Transverse colon (tissue), 4 donors: ENCODE measurements around the gene PCSK6. TPM values are rescaled to one million over a fixed set of nuclear protein-coding genes. Genes with fewer than 3 reads are reported as not detected.
"Not testable (repeated sequence)": the region's sequence is repeated elsewhere in the genome, so short reads cannot be mapped to it uniquely, and the experiment has no call there.

ENCODE experiments used
- DNase-seq: peaks from one replicate; pipeline ENCODE4 v3.0.0-alpha.2; 2019
- H3K27ac ChIP-seq, 4 donors: fragments of 200-600 bp; sonication (generic); 2 replicates each; pipeline ENCODE4 v1.5.1; 2016 to 2018; ENCODE audit warnings: inconsistent platforms in 4 of 4
- H3K27me3 ChIP-seq: fragments of 200-600 bp; sonication (generic); 2 replicates; pipeline ENCODE4 v1.5.1; 2017; ENCODE audit warnings: inconsistent platforms
- H3K36me3 ChIP-seq, 4 donors: fragments of 200-600 bp; sonication (generic); 2 replicates each; pipeline ENCODE4 v1.5.1; 2017 to 2019; ENCODE audit warnings: inconsistent platforms in 4 of 4
- H3K4me1 ChIP-seq, 4 donors: fragments of 200-600 bp; sonication (generic); 2 replicates each; pipeline ENCODE4 v1.5.1; 2017 to 2020; ENCODE audit warnings: inconsistent platforms in 4 of 4
- H3K4me3 ChIP-seq, 4 donors: fragments of 200-600 bp; sonication (generic); 1 replicate in 1 of 4; 2 replicates in 3 of 4; pipeline versions ENCODE4 v1.5.1 to v1.6.1; 2017 to 2019; ENCODE audit warnings: inconsistent platforms in 4 of 4
- H3K9me3 ChIP-seq, 2 donors: fragments of 200-600 bp; sonication (generic); 2 replicates each; pipeline ENCODE4 v1.5.1; 2017 to 2019; ENCODE audit warnings: inconsistent platforms in 2 of 2
- EP300 ChIP-seq: sonication (generic); formaldehyde crosslinking; IDR thresholded peaks from one replicate; pipeline ENCODE4 v1.6.1; 2017; ENCODE audit warnings: antibody characterized with exemption, low read depth
- POLR2A ChIP-seq: fragments of 450-650 bp; IDR thresholded peaks from one replicate; pipeline ENCODE4 v1.6.1; 2016; ENCODE audit warnings: antibody characterized with exemption, mild to moderate bottlenecking, moderate library complexity
- POLR2AphosphoS5 ChIP-seq, 3 donors: sonication (generic); formaldehyde crosslinking; IDR thresholded peaks; one replicate each; pipeline ENCODE4 v1.6.1; 2016; ENCODE audit warnings: antibody characterized with exemption in 3 of 3
- WGBS, 2 donors: methylation state at CpG; one replicate each; pipeline ENCODE4 v1.1.5; 2018; ENCODE audit warnings: low coverage in 1 of 2; 5-methylcytosine and 5-hydroxymethylcytosine counted together
- in situ Hi-C, 4 donors: fragments of 200-750 bp; cut with MboI; loops; one replicate each; pipeline versions ENCODE4 v1.15.0 to v1.15.1; 2017; ENCODE audit warnings: low sequenced_read_pairs in 3 of 4, low pct_ligation_motif_present in 1 of 4, low pct_unique_long_range_greater_than_20kb in 1 of 4
- intact Hi-C: fragments of 100-400 bp; cut with DNase I; formaldehyde crosslinking; loops from one replicate; pipeline ENCODE4 v1.15.1; 2023; ENCODE audit warnings: low total_unique reads
- total RNA-seq, 4 donors: library from RNA; depleted of rRNA; stranded (reverse); fragments of >200 nt; gene quantifications; one replicate each; pipeline ENCODE4 v1.1.0, GENCODE V29; 2016
- TF ChIP-seq, protein P1 (sequence below), 5 experiments: fragments of 200-600 bp in 3 of 5; fragments of 450-650 bp in 2 of 5; sonication (generic) in 3 of 5; IDR thresholded peaks; 1 replicate in 2 of 5; 2 replicates in 3 of 5; pipeline ENCODE4 v1.5.1; 2016 to 2017; ENCODE audit warnings: antibody characterized with exemption in 5 of 5, inconsistent platforms in 3 of 5, mild to moderate bottlenecking in 2 of 5, moderate library complexity in 1 of 5

PCSK6 gene
- total RNA-seq, 4 donors from 2014 or later = 20.3 to 119 (median 49.7) TPM

DNA sequence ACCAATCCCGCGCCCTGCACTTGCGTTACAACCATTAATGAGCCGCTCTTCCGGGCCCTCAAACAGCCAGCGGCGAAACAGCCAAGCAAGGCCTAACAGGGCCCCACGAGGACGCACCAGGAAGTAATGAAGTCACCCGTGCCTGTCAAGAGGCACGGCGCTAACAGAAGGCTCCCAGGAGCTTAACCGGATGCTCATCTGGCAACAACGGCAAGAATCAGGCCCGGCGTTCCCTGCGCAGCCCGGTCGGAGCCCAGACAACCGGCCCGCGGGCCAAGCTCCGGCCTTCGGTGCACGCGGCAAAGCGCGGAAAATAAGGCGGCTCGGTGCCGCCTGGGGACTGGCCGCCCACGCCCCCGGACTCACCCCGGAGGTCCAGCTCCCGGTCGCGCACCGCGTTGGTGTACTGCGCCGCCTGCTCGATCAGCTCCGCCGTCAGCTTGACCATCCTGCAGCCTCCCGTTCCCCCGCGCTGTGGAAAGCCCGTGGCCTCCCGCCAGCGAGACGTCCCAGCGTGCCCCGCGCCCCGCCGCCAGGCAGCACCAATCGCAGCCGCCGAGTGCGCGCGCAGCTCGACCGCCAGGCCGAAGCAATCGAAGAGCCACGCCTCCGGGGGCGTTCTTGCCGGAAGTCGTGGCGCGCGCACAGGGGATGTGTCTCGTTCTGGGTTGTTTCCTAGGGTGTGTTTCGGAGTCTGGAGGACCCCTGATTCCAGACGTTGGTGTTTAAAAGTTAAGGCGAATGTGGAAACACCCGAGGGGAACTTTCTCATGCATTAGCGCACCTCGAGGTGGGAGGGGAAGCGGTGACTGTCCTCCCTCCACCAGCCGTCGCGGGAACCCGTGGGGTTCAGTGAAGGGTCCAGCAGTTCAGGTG, 194.5 kb downstream of the PCSK6 start, which contains the start of gene SNRPA1:
Gene SNRPA1, minus strand, starts transcription at position 518 of the 876 bp plus-strand sequence. Its CDS starts 70 bp downstream, at position 448.
- H3K9me3 ChIP-seq = no peaks in the 10 kb centered on the region
- no peak for TF ChIP-seq EP300
- TF ChIP-seq POLR2AphosphoS5 (IDR thresholded peaks at IDR 0.05) = peak; percentile 95 to 96 (median 96)
- peak; percentile 85 for TF ChIP-seq POLR2A
- TF ChIP-seq, protein P1, sequence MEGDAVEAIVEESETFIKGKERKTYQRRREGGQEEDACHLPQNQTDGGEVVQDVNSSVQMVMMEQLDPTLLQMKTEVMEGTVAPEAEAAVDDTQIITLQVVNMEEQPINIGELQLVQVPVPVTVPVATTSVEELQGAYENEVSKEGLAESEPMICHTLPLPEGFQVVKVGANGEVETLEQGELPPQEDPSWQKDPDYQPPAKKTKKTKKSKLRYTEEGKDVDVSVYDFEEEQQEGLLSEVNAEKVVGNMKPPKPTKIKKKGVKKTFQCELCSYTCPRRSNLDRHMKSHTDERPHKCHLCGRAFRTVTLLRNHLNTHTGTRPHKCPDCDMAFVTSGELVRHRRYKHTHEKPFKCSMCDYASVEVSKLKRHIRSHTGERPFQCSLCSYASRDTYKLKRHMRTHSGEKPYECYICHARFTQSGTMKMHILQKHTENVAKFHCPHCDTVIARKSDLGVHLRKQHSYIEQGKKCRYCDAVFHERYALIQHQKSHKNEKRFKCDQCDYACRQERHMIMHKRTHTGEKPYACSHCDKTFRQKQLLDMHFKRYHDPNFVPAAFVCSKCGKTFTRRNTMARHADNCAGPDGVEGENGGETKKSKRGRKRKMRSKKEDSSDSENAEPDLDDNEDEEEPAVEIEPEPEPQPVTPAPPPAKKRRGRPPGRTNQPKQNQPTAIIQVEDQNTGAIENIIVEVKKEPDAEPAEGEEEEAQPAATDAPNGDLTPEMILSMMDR (IDR thresholded peaks at IDR 0.05) = peak in 1 of 5 experiments; percentile 5
- peak; percentile 98 for DNase-seq
- H3K4me1 ChIP-seq = peaks cover 12 to 44% (median 22%) of the 10 kb centered on the region in 4 donors
- no peaks in the 10 kb centered on the region for H3K27me3 ChIP-seq
- 0 to 1% methylated on average over 5 to 59 of the region's 87 CpGs for WGBS, 2 donors
- H3K27ac ChIP-seq = peak within 1 kb of the TSS; percentile 92 to 99 (median 98)
- intact Hi-C loops = no loop called here
- in situ Hi-C loops = loop anchor here (5.0 to 10.0 kb wide), 2 partner anchors 347 to 350 kb away; no protein-coding TSS in a partner anchor
- peak within 1 kb of the TSS; percentile 80 to 92 (median 90) for H3K4me3 ChIP-seq
- peaks cover 0 to 4% (median 0%) of the 10 kb centered on the region in 4 donors for H3K36me3 ChIP-seq

DNA sequence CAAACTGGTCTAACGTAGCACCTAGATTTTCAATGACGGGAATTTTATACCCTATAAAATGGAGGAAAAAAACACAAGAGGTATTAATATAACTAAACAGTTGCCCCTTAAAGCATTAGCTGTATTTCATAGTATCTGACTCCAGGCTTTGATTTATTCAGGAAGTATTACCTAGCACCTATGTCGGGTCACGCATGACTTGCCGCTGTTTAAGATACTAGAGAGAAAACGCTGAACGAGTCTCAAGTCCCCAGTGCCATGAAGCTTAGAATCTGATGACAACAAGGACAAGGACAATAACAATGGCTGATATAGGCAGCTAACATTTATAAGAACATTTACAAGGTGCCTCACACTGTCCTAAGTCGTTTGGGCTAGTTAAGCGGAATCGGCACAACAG, 196.4 kb downstream of the PCSK6 start:
- Histone ChIP-seq H3K4me1 (peaks cover 12 to 59% (median 25%) of the 10 kb centered on the region in 4 donors), H3K27me3 (no peaks in the 10 kb centered on the region), H3K27ac (peak overlapping the region in 1 of 4 donors; percentile 97), H3K4me3 (peak overlapping the region in 2 of 4 donors; percentile 80 to 92), H3K9me3 (no peaks in the 10 kb centered on the region), H3K36me3 (peaks cover 0 to 4% (median 0%) of the 10 kb centered on the region in 4 donors)
- in situ Hi-C loops (loop anchor here in 3 of 4 donors (5.0 to 10.0 kb wide), 2 partner anchors 349 to 352 kb away; no protein-coding TSS in a partner anchor), intact Hi-C loops (no loop called here)
- WGBS, 2 donors = 64 to 85% methylated on average over 6 to 10 of the region's 10 CpGs
- TF ChIP-seq POLR2A = no peak
- no peak for TF ChIP-seq EP300
- TF ChIP-seq POLR2AphosphoS5 (IDR thresholded peaks at IDR 0.05) = no peak
- no peak for DNase-seq

DNA sequence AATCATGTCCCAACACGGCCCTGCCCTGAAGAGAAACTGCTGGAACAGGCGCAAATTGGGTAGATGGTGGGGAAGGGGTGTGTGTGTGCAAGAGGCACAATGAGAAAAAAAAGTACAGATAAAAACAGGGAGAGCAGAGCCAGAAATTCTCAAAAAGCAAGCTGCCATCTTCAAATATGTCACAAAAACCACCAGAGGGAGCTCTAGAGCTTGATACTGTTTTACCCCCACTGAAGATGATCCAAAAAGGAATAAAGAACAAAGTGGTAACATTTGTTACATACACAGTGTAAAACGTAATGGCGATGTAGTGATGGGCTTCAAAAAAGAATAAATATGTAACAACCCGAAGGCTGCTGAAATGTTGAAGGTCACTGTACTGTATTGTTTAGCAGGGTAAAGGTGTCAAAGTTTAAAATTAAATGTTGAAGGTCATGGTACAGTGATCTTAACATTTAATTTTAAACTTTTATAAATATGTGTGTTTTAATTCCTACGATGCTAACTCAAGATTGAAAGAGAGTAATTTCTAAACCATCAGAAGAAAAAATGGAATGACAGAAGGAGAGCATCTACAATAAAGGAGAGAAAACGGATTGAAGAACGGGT, 200.5 kb downstream of the PCSK6 start:
- in situ Hi-C loops (no loop called here), intact Hi-C loops (no loop called here)
- H3K27me3 ChIP-seq = no peaks in the 10 kb centered on the region
- peaks cover 0 to 37% (median 14%) of the 10 kb centered on the region in 4 donors for H3K36me3 ChIP-seq
- H3K27ac ChIP-seq = peak overlapping the region in 2 of 4 donors; percentile 21 to 24
- WGBS, 2 donors = 54 to 66% methylated on average over 6 to 8 of the region's 8 CpGs
- peaks cover 11 to 41% (median 20%) of the 10 kb centered on the region in 4 donors for H3K4me1 ChIP-seq
- DNase-seq = no peak
- no peak overlapping the region for H3K4me3 ChIP-seq
- no peaks in the 10 kb centered on the region for H3K9me3 ChIP-seq
- TF ChIP-seq, protein P1 (IDR thresholded peaks at IDR 0.05) = peak; percentile 57 to 68 (median 62)
- TF ChIP-seq EP300 (no peak), POLR2AphosphoS5 (IDR thresholded peaks at IDR 0.05) (no peak), POLR2A (no peak)

DNA sequence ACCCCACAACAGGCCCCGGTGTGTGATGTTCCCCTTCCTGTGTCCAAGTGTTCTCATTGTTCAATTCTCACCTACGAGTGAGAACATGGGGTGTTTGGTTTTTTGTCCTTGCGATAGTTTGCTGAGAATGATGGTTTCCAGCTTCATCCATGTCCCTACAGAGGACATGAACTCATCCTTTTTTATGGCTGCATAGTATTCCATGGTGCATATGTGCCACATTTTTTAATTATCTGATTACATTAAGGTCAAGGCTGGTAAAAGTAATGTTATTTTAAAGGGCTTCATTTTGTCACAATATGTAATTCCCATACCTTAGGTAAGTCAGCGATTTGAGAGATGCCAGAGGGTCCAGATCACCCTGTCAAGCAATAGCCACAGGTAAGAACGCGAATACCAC, 202.2 kb downstream of the PCSK6 start:
- H3K27ac ChIP-seq, DNase-seq, H3K27me3 ChIP-seq, H3K9me3 ChIP-seq, intact Hi-C loops, in situ Hi-C loops, H3K4me3 ChIP-seq: not testable (repeated sequence)
- WGBS, 2 donors = 96 to 97% methylated on average over 6 of the region's 6 CpGs
- H3K4me1 ChIP-seq = peaks cover 0 to 24% (median 7%) of the 10 kb centered on the region in 4 donors
- H3K36me3 ChIP-seq = peaks cover 0 to 52% (median 22%) of the 10 kb centered on the region in 4 donors
